HG03439 (cell line): ENCODE results near the gene HOTAIR.

Experiments
- ATAC-seq: cut with Tn5 transposase; IDR thresholded peaks from one replicate; pipeline ENCODE4 v1.9.1; 2021; ENCODE audit warnings: mild to moderate bottlenecking, moderate library complexity; ENCODE audit not compliant: unreplicated experiment

Gene HOTAIR

GRCh38 chr12:53976172-53976822 lies 1.5 kb upstream of the HOTAIR start:
- ATAC-seq: no peak

- no peak for ATAC-seq
These were observed 862 bp upstream of the HOTAIR start for GRCh38 chr12:53975479-53976152.

- no peak for ATAC-seq
These were observed 314 bp upstream of the HOTAIR start for GRCh38 chr12:53975064-53975471.

- ATAC-seq: no peak
These were observed 1.3 kb downstream of the HOTAIR start for GRCh38 chr12:53973236-53974042.

GRCh38 chr12:53972722-53973235 lies 2.0 kb downstream of the HOTAIR start, which contains the start of gene HOXC11:
Gene HOXC11 (plus strand): TSS chr12:53973126. CDS start chr12:53973242, 116 bp downstream.
- no peak for ATAC-seq

- ATAC-seq: no peak
These were observed 2.5 kb downstream of the HOTAIR start for GRCh38 chr12:53972152-53972702.

- no peak for ATAC-seq
These were observed 3.1 kb downstream of the HOTAIR start for GRCh38 chr12:53971686-53972085.

GRCh38 chr12:53971129-53971528 lies 3.6 kb downstream of the HOTAIR start:
- ATAC-seq: no peak

- ATAC-seq: no peak
These were observed 4.3 kb downstream of the HOTAIR start for GRCh38 chr12:53970451-53970850.

GRCh38 chr12:53969588-53970259 lies 5.0 kb downstream of the HOTAIR start:
- no peak for ATAC-seq

GRCh38 chr12:53968214-53969127 lies 6.3 kb downstream of the HOTAIR start:
- ATAC-seq: no peak

- ATAC-seq: no peak
These were observed 7.3 kb downstream of the HOTAIR start for GRCh38 chr12:53967421-53967925.

GRCh38 chr12:53966385-53967133 lies 8.2 kb downstream of the HOTAIR start:
- ATAC-seq: no peak

- ATAC-seq: no peak
These were observed 8.7 kb downstream of the HOTAIR start for GRCh38 chr12:53966085-53966384.

GRCh38 chr12:53965281-53966084 lies 9.3 kb downstream of the HOTAIR start:
- no peak for ATAC-seq

GRCh38 chr12:53964315-53964713 lies 10.4 kb downstream of the HOTAIR start:
- ATAC-seq: no peak

- no peak for ATAC-seq
These were observed 11.1 kb downstream of the HOTAIR start for GRCh38 chr12:53963434-53964314.
